Measurements from ENCODE around the gene GALNT4. TPM values are rescaled to one million over a fixed set of nuclear protein-coding genes. Genes with fewer than 3 reads are reported as not detected.

GALNT4 gene
- total and polyA plus RNA-seq, 10 of the 15 experiments (the other 5 are each of a cell fraction or from before 2014, with no cell fraction given): 0.90 to 2.9 (median 1.8) TPM

- no peak for TF ChIP-seq PRDM15 (CRISPR knock-in tag; IDR thresholded peaks at IDR 0.05)
- no peak for TF ChIP-seq BMI1 (IDR thresholded peaks at IDR 0.05; ENCODE audit: borderline replicate concordance)
- 0 out of 2 replicates have a peak, but pooled peaks have one; percentile 12 for TF ChIP-seq MEF2A (IDR thresholded peaks at IDR 0.05; ENCODE audit: insufficient read depth, low read depth, low read length)
- TF ChIP-seq JUND (IDR thresholded peaks at IDR 0.05; ENCODE audit: low read depth, low read length): no peak
- TF ChIP-seq ZSCAN29 (IDR thresholded peaks at IDR 0.05): no peak
- peak; percentile 100 for TF ChIP-seq MLLT1 (IDR thresholded peaks at IDR 0.05)
- peak; percentile 86 for TF ChIP-seq YY1 (IDR thresholded peaks at IDR 0.05; ENCODE audit: low read depth, low read length)
Observed at GRCh38 chr12:89525824-89526770, 1.5 kb upstream of the GALNT4 start, which contains the start of gene POC1B (continued).
